Measurements from ENCODE around the gene FBN1.
A peak's percentile ranks its signal among the peaks of the same experiment; 100 is the strongest.

The FBN1 gene

GRCh38 chr15:48622237-48622636 is 23.3 kb downstream of the FBN1 start:
- no peak for DNase-seq (ENCODE audit: low read depth)

GRCh38 chr15:48619446-48619845 is 26.1 kb downstream of the FBN1 start:
- DNase-seq (ENCODE audit: low read depth): no peak

GRCh38 chr15:48617619-48618018 is 27.9 kb downstream of the FBN1 start:
- DNase-seq (ENCODE audit: low read depth): no peak

DNA sequence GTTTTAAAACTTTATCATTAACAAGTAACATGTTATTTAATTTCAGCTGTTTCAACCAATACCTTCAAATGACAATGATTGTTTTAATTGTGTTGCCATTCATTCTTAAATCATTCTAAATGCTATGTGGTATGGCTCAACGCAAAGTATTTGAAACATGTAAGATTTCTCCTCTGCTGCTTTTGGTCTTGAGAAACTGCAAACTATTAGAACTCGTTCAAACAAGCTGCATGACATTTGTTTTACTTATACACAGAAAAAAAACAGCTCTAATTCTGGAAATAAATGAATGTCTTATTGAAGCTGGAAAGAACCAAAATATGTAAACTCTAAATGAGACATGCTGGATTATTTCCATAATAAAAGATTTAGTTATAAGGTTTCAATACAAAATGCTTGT is 29.3 kb downstream of the FBN1 start:
- DNase-seq (ENCODE audit: low read depth): no peak

DNA sequence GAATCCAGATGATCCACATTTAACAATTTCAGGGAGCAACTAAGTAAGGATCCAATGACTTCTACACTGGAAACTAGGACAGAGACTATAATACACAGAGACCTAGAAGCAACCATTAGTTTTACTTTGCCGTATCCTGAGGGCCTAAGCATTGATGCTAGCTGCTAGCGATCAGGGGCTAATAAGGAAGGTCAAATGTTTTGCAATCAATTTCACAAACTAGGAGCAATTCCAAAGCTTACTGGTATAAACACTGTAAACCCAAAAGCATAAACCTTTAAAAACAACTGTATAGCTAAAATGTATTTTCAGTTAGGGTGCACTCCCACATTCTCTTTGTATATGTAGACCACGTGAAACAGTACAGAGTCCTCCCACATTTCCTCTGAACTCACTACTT is 31.5 kb downstream of the FBN1 start:
- no peak for DNase-seq (ENCODE audit: low read depth)

GRCh38 chr15:48609486-48609885 is 36.0 kb downstream of the FBN1 start:
- no peak for DNase-seq (ENCODE audit: low read depth)

GRCh38 chr15:48607846-48608245 is 37.7 kb downstream of the FBN1 start:
- DNase-seq (ENCODE audit: low read depth): no peak

- DNase-seq (ENCODE audit: low read depth): no peak
Observed at GRCh38 chr15:48604567-48604966, 40.9 kb downstream of the FBN1 start.

- DNase-seq (ENCODE audit: low read depth): no peak
Observed at GRCh38 chr15:48603922-48604321, 41.6 kb downstream of the FBN1 start.

DNA sequence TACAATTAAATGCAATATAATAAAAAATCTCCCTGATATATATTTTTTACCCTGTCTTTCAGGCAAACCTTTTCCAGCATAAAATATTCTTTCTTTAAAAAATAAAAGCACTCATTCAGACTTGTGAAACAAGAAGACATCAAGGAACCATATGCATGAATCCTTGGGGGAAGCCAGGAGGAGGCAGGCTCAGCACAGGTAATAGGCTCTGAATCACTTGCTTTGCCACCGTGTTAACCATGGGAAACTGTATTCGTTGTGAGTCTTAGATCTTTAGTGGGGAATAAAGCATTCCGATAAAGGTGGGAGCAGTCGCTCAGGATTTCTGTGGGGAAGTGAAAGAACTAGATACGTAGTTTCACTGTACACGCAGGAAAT is 42.4 kb downstream of the FBN1 start:
- no peak for DNase-seq (ENCODE audit: low read depth)

GRCh38 chr15:48602358-48603122 is 43.0 kb downstream of the FBN1 start:
- DNase-seq (ENCODE audit: low read depth): no peak

- DNase-seq (ENCODE audit: low read depth): no peak
Observed at GRCh38 chr15:48601095-48601494, 44.4 kb downstream of the FBN1 start.

GRCh38 chr15:48596841-48597240 is 48.7 kb downstream of the FBN1 start:
- no peak for DNase-seq (ENCODE audit: low read depth)

DNA sequence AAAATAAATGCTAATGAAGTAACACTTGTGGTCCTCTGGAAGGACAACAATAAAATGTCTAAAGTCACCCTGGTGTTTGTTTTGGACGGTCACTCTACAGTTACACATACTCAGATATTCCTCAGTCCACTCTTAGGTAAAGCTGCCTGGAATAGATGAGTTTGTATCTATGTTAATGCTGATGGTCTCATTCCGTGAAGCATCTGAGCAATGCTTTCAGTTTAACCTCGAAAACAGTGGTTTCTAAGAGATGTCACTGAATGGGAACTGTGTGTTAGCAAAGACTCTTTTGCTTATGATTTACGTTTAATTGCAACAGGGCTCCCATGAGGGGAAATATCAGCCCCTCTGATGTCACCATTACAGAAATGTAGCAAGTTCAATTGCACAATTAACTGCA is 49.1 kb downstream of the FBN1 start:
- no peak for DNase-seq (ENCODE audit: low read depth)

DNA sequence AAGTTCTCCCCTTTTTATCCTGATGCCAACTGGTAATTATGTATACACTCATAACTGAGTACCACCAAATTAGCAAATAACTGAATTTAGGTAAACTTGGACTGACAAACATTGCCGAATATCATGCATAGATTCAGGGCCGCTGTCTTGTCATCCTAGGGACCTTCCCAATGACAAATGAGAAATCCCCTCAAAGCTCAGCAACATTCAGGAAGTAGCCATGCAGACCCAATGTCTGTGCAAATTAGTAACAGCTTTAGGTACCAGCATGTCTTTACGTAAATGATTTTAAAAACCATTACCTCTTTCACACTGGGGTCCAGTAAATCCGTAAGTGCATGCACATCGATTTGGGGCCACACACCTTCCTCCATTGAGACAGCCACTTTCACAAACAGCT is 49.5 kb downstream of the FBN1 start:
- DNase-seq (ENCODE audit: low read depth): no peak

DNA sequence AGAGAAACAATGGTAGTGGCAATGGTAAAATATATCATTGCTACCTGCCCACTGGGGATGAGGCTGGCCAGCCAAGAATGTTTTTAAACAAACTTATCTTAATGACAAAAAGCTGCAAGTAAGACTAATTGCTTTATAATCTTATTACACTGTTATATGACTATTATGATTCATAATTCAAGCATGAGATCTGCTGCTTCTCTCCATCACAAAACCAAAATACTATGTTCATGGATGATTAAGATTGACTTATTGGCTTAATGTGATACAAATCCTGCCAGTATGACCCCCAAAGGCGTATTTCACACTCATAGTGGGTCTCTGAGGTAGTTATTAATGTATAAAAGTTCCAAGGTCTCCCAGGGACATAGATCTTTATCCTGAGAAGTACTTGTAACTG is 52.6 kb downstream of the FBN1 start:
- DNase-seq (ENCODE audit: low read depth): no peak

GRCh38 chr15:48592221-48592731 is 53.2 kb downstream of the FBN1 start:
- DNase-seq (ENCODE audit: low read depth): no peak

DNA sequence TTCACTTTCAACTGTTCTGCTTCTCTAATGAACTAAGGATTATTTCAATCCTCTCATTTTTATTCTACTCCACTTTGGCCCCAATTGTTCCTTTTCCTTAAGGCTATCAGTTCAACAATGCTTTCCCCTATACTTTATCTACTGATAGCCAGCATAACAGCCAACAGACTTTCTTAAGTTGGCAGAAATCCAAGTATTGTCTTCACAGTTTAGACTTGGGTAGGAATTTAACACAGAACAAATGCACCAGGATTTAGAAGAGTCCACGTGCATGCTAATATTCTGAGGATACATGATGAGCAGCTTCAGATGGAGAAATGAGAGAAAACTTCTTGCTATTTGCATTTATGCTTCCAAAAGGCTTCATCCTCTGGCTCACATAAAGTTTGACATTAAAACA is 54.8 kb downstream of the FBN1 start:
- peak; percentile 59 for DNase-seq (ENCODE audit: low read depth)

DNA sequence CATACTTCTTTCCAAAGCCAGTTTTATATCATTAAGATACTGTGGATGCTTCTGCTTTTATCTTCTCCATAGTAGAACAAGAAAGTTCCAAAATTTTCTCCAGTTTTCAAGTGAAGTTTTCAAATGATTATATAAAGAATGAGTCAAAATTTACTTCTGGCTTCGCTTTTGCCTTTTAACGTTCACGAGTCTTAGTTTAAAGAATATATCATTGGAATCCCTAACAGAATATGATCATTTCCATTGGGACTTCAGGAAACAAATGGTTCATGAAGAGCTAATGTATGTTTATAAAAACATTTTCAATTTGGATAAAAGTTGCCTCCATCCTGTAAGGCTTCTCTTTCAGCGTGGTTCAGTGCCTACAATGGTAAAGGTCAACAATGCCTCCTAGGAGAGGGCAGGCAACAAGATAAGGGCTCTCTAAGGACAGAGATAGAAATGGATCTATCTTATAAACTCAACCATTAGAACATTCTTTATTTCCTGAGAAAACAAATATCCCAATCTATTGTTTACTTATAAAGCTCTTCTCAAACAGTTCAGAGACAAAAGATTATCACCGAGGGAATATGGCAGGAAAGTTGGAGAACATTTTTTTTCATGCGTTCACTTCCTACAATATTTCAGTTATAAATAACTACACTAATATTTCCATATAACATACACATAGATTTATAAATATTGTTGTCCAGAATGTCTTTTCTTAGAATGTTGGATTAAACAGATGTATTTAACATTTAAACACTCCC is 60.5 kb downstream of the FBN1 start:
- no peak for DNase-seq (ENCODE audit: low read depth)

DNA sequence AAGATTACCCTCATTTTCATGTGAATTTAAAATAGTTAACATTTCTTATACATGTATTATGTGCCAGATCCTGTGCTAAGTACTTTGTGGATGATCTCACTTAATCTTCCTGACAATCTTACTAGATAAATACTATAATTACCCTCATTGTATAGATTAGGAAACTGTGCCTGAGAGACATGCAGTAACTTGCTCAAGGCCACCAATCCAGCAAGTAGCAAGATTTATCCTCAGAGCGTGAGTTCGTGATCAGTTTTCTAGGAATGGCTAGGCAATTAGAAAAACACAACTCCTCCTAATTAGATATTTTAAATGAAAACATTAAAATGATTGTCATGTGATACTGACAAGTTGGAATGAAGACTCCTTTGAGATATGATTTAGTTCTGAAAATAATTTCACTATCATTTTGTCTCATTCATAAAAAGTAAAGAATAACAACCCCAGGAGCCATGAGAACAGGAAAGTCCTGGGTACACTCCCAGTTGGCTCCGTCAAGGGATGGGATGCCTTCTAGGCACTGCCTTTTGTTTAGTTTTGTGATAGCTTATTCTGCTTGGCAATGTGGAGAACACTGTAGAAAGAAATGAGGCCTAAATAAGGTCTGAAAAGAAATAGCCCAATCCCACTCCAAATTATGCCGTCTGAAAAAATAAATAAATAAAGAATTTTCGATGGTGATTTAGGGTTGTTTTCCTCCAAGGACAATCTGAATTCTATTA is 61.3 kb downstream of the FBN1 start:
- no peak for DNase-seq (ENCODE audit: low read depth)

DNA sequence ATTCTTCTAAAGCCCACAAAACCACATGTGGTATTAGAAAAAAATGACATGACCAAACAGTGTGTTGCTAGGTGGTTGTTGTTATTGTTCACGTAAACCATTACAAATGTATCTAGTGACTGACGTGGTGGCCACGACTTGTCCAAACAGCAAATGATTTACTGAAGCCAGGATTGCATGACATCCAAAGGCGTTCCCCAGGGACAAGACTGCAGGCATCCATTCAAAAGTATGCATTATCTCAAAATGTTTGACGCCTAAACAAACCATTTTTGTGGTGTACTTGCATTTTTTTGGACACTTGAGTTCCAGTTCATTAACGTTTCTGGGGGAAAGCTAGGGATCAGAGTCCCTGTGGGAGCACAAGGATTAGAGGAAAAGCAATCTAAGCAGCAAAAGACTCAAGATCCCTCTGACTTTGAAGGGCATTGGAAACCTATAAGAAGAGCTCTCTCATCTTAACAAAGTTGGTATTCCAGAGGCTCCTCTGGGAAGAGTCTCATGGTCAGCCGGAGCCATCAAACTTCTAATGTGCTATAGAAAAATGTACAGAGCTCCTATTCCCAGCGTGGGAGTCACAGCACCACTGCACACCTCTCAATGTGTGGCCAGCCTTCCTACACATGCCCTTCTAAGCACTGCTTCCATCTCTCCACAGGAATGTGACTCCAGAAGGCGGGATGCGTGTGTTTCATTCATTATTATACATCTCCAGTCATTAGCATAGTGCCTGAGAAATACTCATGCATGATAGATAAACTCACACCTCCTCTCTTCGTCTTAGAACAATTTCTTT is 62.9 kb downstream of the FBN1 start:
- no peak for DNase-seq (ENCODE audit: low read depth)

DNA sequence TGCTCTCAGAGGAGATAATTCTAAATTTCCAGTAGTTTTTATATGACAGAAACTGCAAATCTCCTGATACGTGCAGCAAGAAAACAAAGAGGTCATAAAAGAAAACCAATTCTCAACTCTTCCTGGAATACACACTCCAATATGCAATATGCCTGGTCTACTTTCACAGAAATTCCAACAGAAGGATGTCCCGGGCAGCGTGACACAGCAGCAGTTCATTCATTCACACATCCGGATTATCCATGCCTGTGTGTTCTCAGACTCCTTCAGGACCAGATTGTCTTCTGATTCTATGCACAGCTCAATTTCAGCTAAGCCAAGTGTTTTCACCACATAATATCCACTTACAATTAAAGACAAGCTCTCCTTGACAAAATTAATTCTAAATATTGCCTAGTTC is 64.3 kb downstream of the FBN1 start:
- no peak for DNase-seq (ENCODE audit: low read depth)
